A673 (cell line): Measurements from ENCODE around the gene DNAJC21. TPM values are rescaled to one million over a fixed set of nuclear protein-coding genes. Genes with fewer than 3 reads are reported as not detected.
A peak's percentile ranks its signal among the peaks of the same experiment; 100 is the strongest.

ENCODE experiments used
- BruUV-seq: library from RNA; stranded (reverse); fragments of 400-500 nt; replicated peaks from 2 replicates; lab custom pipeline; 2021; lab: Mats Ljungman, UMichigan
- CTCF ChIA-PET: fragments of 300-600 bp; sonication (Branson Sonifier 250); formaldehyde crosslinking; loops from one replicate; lab custom pipeline; 2022; ENCODE audit warnings: antibody characterized with exemption; lab: Charles Lee
- POLR2A ChIA-PET: fragments of 300-600 bp; sonication (Branson Sonifier 250); formaldehyde crosslinking; loops from one replicate; lab custom pipeline; 2022; ENCODE audit warnings: antibody characterized with exemption; ENCODE audit not compliant: low non-redundant PET; lab: Charles Lee
- DNase-seq: peaks from one replicate; pipeline ENCODE4 v3.0.0-alpha.2; 2015; ENCODE audit warnings: low spot score
- H3K27ac ChIP-seq: fragments of 200-600 bp; sonication (generic); 2 replicates; pipeline ENCODE4 v1.5.1; 2016; ENCODE audit warnings: mixed run types, low read depth, mild to moderate bottlenecking, mixed read lengths, antibody characterized with exemption, low read length; ENCODE audit not compliant: poor library complexity, severe bottlenecking
- H3K27me3 ChIP-seq: fragments of 200-600 bp; sonication (generic); replicated peaks from 2 replicates; pipeline ENCODE4 v1.6.1; 2017; ENCODE audit warnings: mixed run types, low read depth, mild to moderate bottlenecking, mixed read lengths, antibody characterized with exemption, low read length; ENCODE audit not compliant: insufficient read depth, poor library complexity
- H3K36me3 ChIP-seq: fragments of 200-600 bp; sonication (generic); 2 replicates; pipeline ENCODE4 v1.6.1; 2016; ENCODE audit warnings: mixed run types, mild to moderate bottlenecking, mixed read lengths, antibody characterized with exemption, low read length; ENCODE audit not compliant: insufficient read depth, poor library complexity, severe bottlenecking
- H3K4me1 ChIP-seq: fragments of 200-600 bp; sonication (generic); 2 replicates; pipeline ENCODE4 v1.6.1; 2017; ENCODE audit warnings: mixed run types, mild to moderate bottlenecking, mixed read lengths, antibody characterized with exemption, low read length; ENCODE audit not compliant: insufficient read depth, poor library complexity, severe bottlenecking
- H3K4me3 ChIP-seq: fragments of 200-600 bp; sonication (generic); 2 replicates; pipeline ENCODE4 v1.5.1; 2016; ENCODE audit warnings: low read depth, mixed run types, mild to moderate bottlenecking, mixed read lengths, low read length; ENCODE audit not compliant: poor library complexity, severe bottlenecking
- H3K9me3 ChIP-seq: fragments of 200-600 bp; sonication (generic); 2 replicates; pipeline ENCODE4 v1.6.1; 2016; ENCODE audit warnings: mixed run types, low read depth, mild to moderate bottlenecking, mixed read lengths, antibody characterized with exemption, low read length; ENCODE audit not compliant: poor library complexity, severe bottlenecking
- EZH2 ChIP-seq: fragments of 200-600 bp; sonication (generic); IDR thresholded peaks from 2 replicates; pipeline ENCODE4 v1.6.1; 2017; ENCODE audit warnings: borderline replicate concordance, low read depth, mild to moderate bottlenecking, mixed read lengths, antibody characterized with exemption, low read length; ENCODE audit not compliant: poor library complexity, severe bottlenecking
- intact Hi-C: fragments of 100-400 bp; cut with micrococcal nuclease; formaldehyde crosslinking; loops from one replicate; pipeline ENCODE4 v1.10.0; 2022; ENCODE audit not compliant: unreplicated experiment
- total RNA-seq: library from RNA; stranded (reverse); gene quantifications from 2 replicates; pipeline ENCODE4 v1.2.3, GENCODE V29; 2021
- TF ChIP-seq, protein P1 (sequence below): fragments of 300-800, 200-600 bp; sonication (generic); conservative IDR thresholded peaks from 2 replicates; pipeline ENCODE4 v1.5.1; 2017; ENCODE audit warnings: low read depth, mild to moderate bottlenecking, antibody characterized with exemption, low read length, moderate library complexity, mixed read lengths

Gene DNAJC21
- total RNA-seq, 1 experiment from 2014 or later, result 48.7 TPM

DNA sequence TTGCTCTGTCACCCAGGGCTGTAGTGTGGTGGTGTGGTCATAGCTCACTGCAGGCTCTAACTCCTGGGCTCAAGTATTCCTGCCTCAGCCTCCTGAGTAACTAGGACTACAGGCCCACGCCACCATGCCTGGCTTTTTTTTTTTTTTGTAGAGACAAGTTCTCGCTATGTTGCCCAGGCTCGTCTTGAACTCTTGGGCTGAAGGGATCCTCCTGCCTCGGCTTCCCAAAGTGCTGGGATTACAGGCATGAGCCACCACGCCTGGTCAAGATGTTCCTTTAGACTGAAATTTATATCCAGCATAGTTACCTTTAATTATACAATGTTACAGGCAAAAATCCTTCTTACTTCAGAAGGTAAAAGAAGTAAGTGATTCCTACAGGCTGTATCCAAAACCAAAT, 1.6 kb upstream of the DNAJC21 start:
- no peaks in the 10 kb centered on the region for H3K27me3 ChIP-seq
- ChIA-PET POLR2A (no interaction called here), CTCF (no interaction called here)
- TF ChIP-seq EZH2, result no peak
- TF ChIP-seq, protein P1, sequence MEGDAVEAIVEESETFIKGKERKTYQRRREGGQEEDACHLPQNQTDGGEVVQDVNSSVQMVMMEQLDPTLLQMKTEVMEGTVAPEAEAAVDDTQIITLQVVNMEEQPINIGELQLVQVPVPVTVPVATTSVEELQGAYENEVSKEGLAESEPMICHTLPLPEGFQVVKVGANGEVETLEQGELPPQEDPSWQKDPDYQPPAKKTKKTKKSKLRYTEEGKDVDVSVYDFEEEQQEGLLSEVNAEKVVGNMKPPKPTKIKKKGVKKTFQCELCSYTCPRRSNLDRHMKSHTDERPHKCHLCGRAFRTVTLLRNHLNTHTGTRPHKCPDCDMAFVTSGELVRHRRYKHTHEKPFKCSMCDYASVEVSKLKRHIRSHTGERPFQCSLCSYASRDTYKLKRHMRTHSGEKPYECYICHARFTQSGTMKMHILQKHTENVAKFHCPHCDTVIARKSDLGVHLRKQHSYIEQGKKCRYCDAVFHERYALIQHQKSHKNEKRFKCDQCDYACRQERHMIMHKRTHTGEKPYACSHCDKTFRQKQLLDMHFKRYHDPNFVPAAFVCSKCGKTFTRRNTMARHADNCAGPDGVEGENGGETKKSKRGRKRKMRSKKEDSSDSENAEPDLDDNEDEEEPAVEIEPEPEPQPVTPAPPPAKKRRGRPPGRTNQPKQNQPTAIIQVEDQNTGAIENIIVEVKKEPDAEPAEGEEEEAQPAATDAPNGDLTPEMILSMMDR, result no peak
- no peaks in the 10 kb centered on the region for H3K9me3 ChIP-seq
- H3K27ac ChIP-seq, result no peak overlapping the region
- no peak for DNase-seq
- no TSS peak for BruUV-seq
- intact Hi-C loops, result no loop called here
- H3K4me1 ChIP-seq, result peaks cover 4% of the 10 kb centered on the region
- no peak overlapping the region for H3K4me3 ChIP-seq
- peaks cover 45% of the 10 kb centered on the region for H3K36me3 ChIP-seq

DNA sequence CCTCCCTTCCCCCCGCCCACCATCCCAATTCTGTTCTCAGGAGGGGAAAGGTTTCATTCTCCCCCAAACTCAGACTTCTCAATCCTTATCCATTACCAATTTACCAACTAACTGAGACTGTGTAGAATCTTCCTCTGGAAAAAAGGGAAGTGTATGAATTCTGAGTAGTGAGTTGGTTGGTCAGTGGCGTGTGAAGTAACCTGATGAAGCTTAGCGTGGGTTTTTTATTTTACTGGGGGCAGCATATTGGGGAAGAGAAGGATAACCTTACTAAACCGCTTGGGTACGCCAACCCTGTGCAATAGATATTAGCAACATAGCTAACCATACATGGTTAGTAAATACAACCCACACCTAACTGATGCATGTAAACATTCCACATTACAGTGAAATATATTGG, 1.1 kb upstream of the DNAJC21 start:
- ChIA-PET CTCF (no interaction called here), POLR2A (no interaction called here)
- no peaks in the 10 kb centered on the region for H3K9me3 ChIP-seq
- DNase-seq, result no peak
- H3K4me1 ChIP-seq, result peaks cover 4% of the 10 kb centered on the region
- H3K36me3 ChIP-seq, result peaks cover 40% of the 10 kb centered on the region
- intact Hi-C loops, result no loop called here
- no peak overlapping the region for H3K4me3 ChIP-seq
- H3K27ac ChIP-seq, result no peak overlapping the region
- BruUV-seq, result no TSS peak
- H3K27me3 ChIP-seq, result no peaks in the 10 kb centered on the region
- TF ChIP-seq, protein P1, result no peak
- TF ChIP-seq EZH2, result no peak

DNA sequence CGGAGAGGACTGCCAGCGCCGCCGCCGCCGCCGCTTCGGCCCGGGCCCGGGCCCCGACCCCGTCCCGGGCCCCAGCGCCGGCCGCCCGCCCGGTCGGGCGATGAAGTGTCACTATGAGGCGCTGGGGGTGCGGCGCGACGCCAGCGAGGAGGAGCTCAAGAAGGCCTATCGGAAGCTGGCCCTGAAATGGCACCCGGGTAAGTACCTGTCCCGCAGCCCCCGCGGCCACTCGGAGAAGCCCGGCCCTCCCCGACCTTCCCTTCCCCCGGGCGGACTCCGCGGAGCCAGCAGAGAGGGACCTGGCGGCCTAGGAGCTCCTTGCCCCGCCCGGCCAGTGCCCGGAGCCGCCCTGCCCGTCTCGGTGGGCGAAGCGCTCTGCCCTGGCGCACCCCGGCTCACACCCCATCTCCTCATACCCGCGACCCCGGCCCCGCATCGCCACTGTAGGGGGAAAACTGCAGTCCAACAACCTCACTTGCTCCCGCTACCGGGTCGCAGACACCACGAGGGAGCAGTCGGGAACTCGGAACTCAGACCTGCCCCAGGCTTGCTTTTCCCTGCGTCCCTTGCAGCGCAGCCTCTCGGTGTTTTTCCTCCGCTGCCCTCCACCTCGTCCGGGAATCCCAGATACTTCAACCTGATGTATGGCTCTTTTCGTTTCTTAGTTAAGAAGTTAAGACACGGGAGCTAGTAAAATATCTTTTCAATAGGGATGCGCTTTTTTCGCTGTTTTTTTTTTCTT, 532 bp downstream of the DNAJC21 start:
- CTCF ChIA-PET, result interaction anchor here (1.0 kb wide), 1 partner anchor 73 kb away, joined by 3 read pairs; no protein-coding TSS in a partner anchor
- H3K27me3 ChIP-seq, result no peaks in the 10 kb centered on the region
- H3K36me3 ChIP-seq, result peaks cover 24% of the 10 kb centered on the region
- peak overlapping the region; percentile 83 for H3K27ac ChIP-seq
- intact Hi-C loops, result no loop called here
- H3K4me1 ChIP-seq, result peaks cover 4% of the 10 kb centered on the region
- no peaks in the 10 kb centered on the region for H3K9me3 ChIP-seq
- POLR2A ChIA-PET, result interaction anchor here (0.6 kb wide), 1 partner anchor 935 kb away, joined by 4 read pairs; no protein-coding TSS in a partner anchor
- no TSS peak for BruUV-seq
- peak overlapping the region; percentile 96 for H3K4me3 ChIP-seq
- TF ChIP-seq, protein P1, result no peak
- TF ChIP-seq EZH2, result no peak
- DNase-seq, result peak; percentile 82
